Endometrial microvascular endothelial cells (primary cell): Measurements from ENCODE around the gene MOSMO. TPM values are rescaled to one million over a fixed set of nuclear protein-coding genes. Genes with fewer than 3 reads are reported as not detected.

Source experiments
- in situ Hi-C: cut with HindIII; loops from 2 replicates; pipeline ENCODE4 v1.10.0; 2017; ENCODE audit warnings: low sequenced_read_pairs, low pct_unique_long_range_greater_than_20kb; ENCODE audit errors: inconsistent ontology term
- total RNA-seq: library from RNA; depleted of rRNA; stranded (reverse); fragments of >200 nt; gene quantifications from one replicate; pipeline ENCODE4 v1.2.3, GENCODE V29; 2015; ENCODE audit errors: inconsistent ontology term

The MOSMO gene
- 42.5 TPM for total RNA-seq

DNA sequence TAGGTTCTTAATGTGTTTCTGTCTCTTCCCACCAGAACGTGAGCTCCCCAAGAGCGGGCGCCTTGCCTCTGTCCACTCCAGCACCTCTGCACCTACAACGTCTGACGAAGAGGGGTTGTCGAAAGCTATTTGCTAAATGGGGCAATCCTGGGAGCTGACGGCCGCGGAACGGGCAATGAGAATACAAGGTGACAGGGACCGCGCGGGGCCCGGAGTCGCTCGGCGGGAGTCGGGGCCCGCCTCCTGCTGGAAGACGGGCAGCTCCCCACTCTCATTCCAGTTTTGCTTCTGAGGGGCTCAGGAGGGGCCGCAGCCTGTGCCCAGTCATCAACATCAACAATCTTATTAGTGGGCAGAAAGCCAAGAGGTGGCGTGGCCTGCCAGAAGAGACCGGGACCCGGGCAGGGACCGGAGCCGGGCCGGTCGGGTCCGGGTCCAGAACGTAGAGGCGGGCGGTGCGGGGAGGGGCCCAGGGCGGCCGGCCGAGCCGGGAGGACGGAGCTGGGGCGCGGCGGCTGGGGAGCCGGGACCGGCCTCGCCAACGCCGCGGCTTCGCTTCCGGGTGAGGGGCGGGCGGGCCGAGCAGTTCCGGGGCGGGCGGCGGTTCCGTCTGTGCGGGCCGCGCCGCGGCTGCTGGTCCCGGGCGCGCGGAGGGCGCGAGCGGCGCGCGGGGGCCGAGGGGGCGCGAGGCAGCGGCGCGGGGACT, at the start of gene MOSMO:
TSS of gene MOSMO (plus strand) at position 603 of the 706 bp plus-strand sequence. CDS start 191 bp downstream, outside the sequence.
- in situ Hi-C loops = no loop called here

DNA sequence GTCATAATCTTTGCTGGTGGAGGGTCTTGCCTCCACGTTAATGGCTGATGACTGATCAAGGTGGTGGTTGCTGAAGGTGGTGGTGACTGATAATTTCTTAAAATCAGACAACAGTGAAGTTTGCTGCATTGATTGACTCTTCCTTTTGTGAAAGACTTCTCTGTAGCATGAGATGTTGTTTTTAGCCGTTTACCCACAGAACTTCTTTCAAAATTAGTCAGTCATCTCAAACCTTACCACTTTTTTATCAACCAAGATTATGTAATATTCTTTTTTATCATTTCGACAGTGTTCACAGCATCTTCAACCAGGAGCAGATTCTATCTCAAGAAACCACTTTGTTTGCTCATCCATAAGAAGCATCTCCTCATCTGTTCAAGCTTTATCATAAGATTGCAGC, 48.9 kb upstream of the MOSMO start:
- in situ Hi-C loops = no loop called here

DNA sequence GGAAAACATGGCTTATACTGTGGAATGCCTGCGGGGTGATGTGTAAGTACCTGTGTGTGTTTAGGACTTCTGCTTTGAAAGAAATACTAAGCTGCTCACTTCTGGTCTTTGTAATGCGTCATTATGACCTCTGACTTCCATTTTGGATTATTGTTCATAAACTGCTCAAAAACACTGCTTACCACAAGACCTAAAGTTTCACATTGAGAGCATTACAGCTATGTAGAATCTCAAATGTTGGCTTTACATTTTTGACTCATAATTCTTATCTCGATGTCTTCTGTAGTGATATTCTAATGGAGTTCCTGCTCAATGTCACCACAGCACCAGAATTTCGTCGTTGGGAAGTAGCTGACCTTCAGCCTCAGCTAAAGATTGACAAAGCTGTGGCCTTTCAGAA, 45.4 kb upstream of the MOSMO start:
- in situ Hi-C loops = no loop called here

DNA sequence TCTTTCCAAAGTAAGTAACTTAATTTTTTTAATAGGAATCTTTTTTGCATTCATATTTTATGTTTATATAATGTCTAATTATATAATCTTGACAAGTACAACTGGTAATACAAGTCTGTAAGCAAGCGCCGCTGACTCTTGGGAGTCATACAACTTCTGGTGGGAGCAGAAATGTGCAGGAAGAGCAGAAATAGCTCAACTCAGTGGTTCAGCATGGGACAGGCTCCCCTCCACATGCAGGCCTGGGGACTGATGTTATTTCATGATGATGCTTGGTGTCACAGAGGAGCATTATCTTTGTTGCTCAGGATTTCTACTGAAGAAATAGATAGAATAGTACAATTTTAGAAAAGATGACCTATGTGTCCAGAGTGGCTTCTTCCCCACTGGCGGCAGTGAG, 44.0 kb upstream of the MOSMO start:
- in situ Hi-C loops = no loop called here

DNA sequence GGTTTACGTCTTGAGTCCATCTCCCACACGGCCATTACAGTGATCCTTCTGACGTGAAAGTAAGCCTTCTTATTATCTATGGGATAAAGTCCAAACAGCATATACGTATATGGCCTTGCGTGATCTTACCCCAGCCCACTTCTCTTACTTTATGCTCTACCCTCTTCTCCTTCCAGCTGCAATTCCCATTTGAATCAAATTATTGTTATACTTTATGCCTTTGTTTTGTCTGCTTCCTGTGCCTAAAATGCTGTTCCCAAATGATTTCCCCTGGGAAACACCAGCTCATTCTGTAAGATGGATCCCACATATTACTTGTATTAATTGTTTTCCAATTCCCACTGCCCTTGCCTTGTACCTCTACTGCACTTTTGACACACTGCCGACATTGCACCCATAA, 43.6 kb upstream of the MOSMO start:
- in situ Hi-C loops = no loop called here

DNA sequence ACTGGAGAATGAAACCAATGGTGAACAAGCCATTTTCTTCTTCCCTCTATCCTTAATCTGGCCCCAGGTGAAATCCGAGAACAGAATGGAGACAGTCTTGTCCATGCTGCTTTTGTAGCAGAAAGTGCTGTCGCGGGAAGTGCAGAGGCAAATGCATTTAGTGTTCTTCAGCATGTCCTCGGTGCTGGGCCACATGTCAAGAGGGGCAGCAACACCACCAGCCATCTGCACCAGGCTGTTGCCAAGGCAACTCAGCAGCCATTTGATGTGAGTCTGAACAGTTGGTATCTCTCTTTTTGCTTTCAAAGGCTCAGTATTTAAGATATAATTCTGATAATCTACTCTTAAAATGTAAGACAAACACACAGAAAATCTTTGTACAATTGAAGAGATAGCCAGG, 36.1 kb upstream of the MOSMO start:
- in situ Hi-C loops = no loop called here

DNA sequence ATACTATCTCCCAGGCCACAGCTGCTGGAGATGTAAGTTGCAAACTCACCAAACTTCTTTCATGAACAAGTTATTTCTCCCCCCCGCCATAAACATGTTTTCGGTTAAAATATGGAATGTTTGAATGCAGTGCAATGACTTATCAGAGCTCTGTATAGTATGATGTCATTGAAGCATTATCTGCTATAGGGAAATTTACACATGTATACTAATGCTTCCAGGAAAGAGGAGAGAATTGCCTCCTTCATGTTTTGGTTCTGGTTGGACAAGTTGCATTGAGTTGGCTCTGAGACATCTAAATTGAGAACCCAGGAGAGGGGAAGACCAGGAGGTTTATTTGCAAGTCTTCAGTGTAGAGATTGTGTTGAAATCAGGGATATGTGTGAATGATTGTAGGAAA, 34.0 kb upstream of the MOSMO start:
- in situ Hi-C loops = no loop called here

DNA sequence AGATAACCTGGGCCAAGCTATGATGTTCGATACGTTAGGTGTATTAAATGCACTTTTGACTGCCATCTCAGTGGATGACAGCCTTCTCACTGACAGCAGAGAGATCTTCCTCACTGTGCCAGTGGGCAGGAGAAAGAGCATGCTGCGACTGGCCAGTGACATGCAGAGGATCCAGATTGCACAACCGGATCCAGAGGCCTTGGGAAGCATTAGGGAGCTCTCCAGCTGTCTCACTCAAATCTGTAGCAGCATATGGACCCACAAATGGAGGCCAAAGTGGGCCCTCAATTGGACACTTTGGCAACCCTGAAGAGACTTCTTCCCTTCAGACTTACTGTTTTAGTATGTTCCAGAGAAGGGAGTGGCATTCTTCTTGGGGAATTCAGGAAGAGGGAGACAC, 27.9 kb upstream of the MOSMO start:
- in situ Hi-C loops = no loop called here

DNA sequence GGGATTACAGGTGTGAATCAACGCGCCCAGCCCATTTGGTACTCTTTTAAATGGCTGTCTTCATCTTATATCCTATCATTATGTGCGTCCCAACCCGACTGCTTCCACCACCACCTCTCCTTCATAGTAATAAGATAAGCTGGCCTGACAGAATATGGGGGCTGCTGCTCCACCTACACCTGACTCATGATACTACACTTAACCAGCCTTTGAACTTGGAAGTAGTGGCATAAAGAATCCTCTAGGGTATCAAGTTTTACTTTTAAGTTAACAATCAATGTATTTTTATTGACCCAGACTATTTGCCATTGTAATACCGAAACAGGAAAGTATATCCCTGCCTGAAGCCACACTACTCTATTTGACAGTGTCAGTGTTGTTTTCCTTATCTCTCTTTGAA, 25.8 kb upstream of the MOSMO start:
- in situ Hi-C loops = no loop called here

DNA sequence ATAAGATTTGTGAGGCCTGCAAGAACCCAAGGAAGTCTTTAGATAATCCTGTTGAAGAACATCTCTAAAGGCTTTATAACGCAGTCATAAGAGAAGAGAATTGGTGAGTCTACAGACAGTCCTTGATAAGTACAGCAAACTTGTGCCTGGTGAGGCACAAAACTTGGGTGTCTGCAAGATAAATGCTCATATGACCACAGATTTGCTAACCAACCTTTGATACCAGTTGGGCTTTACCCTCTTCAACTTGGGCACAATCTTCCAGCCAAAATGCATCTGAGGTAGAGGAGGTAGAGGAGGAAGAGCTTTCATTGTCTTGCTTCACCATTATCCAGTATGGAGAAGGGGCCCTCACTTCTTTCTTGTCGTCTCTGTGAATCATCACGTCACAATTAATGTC, 23.8 kb upstream of the MOSMO start:
- in situ Hi-C loops = no loop called here

DNA sequence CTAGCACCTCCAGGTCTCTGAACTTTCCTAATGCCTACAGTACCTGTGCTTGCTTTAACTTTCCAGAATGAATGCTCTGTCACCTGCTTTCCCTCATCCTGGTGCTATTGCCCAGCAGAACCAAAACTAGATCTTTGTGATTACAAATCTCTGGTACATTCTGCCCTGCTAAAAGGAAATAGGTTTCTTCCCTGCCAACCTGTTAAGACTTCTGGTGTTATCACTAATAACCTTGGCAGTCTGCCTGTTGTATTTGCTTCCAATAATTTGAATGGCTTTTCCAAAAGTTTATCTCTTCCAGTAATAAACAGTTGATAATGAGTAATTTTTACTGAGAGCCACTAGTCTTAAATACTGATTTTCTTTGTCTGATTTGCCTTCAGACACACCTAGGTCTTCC, 22.4 kb upstream of the MOSMO start:
- in situ Hi-C loops = no loop called here

DNA sequence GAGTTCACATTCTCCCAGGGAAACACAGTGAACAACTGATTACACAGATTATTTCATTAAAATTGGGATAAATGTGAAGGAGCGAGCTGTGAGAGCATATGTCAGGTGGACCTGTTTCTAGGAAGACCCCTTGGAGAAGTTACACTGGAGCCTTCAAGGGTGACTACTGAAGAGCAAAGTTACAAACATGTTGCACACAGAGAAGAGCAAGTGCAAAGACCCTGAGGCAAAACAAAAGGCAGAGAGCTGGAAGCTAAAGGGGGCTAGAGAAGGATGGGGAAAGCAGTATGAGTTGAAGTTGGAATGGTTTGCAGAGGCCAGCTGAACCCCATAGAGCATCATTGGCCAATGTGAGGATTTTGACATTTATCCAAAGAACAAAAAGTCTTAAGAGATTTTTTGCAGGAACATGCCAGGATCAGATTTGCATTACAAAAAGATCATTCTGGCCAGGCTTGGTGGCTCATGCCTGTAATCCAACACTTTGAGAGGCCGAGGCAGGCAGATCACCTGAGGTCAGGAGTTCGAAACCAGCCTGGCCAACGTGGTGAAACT, 21.1 kb upstream of the MOSMO start:
- in situ Hi-C loops = no loop called here

DNA sequence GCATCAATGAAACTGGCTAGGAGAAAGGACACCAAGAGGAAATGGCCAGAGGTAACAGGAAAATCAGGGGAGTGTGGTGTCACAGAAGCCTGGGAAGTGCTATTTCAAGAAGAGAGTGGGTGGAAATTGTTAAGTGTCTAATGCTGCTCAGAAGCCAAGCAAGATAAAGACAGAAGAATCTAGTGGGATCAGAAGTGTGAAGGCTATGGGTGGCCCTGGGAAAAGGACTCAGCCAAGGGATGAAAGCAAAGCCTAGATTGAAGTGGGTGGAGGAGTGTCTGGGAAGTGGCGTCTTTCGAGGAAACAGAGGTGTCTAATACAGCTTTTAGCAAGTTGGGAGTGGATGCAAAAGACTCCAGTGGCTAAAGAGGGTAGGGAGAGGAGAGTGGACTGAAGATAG, 20.4 kb upstream of the MOSMO start:
- in situ Hi-C loops = no loop called here

DNA sequence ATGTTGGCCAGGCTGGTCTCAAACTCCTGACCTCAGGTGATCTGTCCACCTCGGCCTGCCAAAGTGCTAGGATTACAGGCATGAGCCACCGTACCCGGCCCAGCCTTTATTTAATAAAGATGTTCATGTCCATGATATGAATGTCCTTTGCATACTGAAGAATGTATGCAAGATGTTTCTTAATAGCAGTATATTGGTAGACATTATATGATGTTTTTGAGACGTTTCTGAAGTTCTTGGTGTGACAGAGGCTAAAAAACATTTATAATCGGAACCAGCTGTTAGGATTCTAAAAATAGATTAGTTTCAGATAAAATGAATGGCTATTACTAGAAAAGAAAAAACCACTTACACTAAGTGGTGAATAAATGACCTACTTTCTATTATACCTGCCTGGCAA, 18.8 kb upstream of the MOSMO start:
- in situ Hi-C loops = no loop called here

DNA sequence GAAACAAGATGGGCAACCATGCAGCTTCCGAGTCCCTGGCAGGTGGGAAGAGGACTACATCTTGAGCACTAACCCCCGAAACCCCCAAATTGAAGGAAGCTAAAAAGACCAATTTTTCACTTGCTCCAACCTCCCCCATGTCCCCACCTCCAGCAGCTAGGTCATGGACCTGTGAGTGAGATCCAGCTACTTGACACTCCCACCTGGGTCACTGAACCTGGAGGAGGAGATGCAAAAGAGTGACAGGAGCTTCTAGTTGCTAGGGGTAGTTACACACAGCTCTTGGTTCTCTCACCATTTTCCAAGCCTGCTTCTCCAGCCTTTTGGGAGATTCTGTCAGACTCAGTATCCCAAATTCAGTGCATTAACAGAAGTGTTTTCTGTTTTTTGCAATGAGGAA, 18.2 kb upstream of the MOSMO start:
- in situ Hi-C loops = no loop called here

DNA sequence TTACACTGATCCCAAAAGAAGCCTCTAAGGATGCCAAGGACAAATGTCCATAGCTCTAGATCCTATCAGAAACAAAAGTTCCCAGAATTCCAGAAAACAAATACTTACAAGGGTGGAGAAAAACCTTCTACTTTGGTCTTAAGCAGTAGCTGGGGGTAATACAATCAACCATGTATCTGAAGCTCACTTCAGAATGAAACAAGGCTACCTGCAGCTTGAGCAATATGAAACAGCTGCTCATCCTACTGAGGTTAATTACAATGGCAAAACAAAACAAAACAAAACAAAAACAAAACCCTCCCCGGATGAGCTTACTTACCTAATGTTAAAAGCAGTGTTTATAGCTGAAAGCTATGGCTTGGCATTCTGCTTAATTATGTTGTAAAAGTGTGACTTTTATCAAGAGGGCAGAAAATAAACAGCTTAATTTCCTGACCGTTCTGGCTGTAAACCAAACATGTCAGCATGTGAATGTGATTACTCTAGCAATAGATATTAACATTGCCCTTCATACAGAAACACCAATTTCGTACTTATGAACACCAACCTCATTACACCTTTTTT, 17.4 kb upstream of the MOSMO start:
- in situ Hi-C loops = no loop called here

DNA sequence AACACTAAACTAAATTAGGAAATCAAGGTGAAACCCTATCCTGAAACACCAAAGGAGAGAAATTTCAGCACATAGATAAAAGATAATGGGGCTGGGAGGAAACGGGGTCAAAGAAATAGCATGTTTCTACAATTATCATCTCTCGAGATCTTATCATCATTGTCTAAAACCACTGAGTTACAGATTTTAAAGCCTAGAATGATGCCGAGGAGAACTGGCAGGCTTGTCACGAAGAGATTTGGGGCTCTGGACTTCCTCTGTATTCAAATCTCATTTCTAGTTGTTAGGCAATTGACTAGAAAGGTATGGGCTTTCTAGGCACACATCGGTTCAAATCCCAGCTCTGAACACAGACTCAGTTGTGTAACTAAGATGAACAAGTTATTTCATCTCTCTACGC, 16.3 kb upstream of the MOSMO start:
- in situ Hi-C loops = no loop called here

DNA sequence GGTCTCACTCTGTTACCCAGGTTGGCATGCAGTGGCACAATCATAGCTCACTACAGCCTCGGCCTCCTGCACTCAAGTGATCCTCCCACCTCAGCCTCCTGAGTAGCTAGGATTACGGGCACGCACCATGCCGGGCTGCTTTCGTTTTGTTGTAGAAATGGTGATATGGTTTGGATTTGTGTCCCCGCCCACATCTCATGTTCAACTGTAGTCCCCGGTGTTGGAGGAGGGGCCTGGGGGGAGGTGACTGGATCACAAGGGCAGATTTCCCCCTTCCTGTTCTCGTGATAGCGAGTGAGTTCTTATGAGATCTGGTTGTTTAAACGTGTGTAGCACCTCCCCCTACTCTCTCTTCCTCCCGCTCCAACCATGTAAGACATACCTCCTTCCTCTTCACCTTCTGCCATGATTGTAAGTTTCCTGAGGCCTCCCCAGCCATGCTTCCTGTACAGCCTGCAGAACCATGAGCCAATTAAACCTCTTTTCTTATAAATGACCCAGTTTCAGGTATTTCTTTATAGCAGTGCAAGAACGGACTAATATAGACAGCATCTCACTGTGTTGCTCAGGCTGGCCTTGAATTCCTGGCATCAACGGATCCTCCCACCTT, 12.9 kb upstream of the MOSMO start:
- in situ Hi-C loops = no loop called here

DNA sequence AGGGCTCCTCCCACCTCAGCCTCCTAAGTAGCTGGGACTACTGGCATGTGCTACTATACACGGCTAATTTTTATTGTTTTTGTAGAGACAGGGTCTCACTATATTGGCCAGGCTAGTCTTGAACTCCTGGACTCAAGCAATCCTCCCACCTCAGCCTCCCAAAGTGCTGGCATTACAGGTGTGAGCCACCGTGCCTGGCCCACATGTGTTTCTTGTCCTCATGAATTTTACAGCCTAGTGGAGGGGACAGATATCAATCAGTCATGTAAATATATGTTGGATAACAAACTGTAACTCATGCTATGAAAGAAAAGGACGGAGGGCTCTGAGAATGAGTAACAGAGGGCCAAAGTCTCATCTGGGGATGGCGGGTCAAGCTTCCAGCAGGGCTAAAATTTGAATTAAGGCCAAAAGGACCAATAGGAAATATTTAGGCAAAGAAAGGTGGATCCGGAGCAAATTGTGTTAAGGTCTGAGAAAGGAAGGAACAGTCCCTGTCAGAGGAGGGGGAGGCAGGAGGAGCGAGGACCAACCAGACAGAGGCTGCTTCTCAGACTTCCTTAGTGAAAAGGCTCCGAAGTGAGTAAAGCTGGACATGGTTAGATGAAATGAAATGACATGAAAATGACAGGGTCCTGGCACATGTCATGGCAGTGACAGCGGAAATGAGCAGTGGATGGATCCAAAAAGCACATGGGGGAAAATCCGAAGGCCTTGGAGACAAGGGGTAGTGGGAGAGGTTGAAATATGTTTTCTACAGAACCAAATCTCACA, 10.8 kb upstream of the MOSMO start:
- in situ Hi-C loops = no loop called here
